PC-3 (cell line): ENCODE data around the gene HNRNPUL2. TPM values are rescaled to one million over a fixed set of nuclear protein-coding genes. Genes with fewer than 3 reads are reported as not detected.

Experiments used
- ATAC-seq: fragments of 200-7000 bp; cut with Tn5 transposase; 2 replicates; pipeline ENCODE4 v1.9.1; 2020; ENCODE audit warnings: mild to moderate bottlenecking, moderate library complexity
- BruUV-seq: library from RNA; stranded (reverse); fragments of 400-500 nt; replicated peaks from 2 replicates; lab custom pipeline; 2021; lab: Mats Ljungman, UMichigan
- CTCF ChIA-PET: fragments of 300-600 bp; sonication (Branson Sonifier 250); formaldehyde crosslinking; loops from one replicate; lab custom pipeline; 2022; ENCODE audit warnings: antibody characterized with exemption; lab: Charles Lee
- POLR2A ChIA-PET: fragments of 300-600 bp; sonication (Branson Sonifier 250); formaldehyde crosslinking; loops from one replicate; lab custom pipeline; 2022; ENCODE audit warnings: antibody characterized with exemption; ENCODE audit not compliant: unreplicated experiment; lab: Charles Lee
- DNase-seq: peaks from one replicate; pipeline ENCODE4 v3.0.0-alpha.2; 2015
- H2AFZ ChIP-seq: fragments of 300-600 bp; sonication (generic); 2 replicates; pipeline ENCODE4 v1.6.0; 2016; ENCODE audit warnings: antibody characterized with exemption, low read length
- H3F3A ChIP-seq: fragments of 300-600 bp; sonication (generic); one replicate; pipeline ENCODE4 v1.6.0; 2017; ENCODE audit warnings: antibody characterized with exemption, low read length, control low read depth, mild to moderate bottlenecking; ENCODE audit not compliant: unreplicated experiment
- H3K27ac ChIP-seq: fragments of 300-600 bp; sonication (generic); 2 replicates; pipeline ENCODE4 v1.5.1; 2016; ENCODE audit warnings: mild to moderate bottlenecking, low read length
- H3K27me3 ChIP-seq: fragments of 300-600 bp; sonication (generic); 2 replicates; pipeline ENCODE4 v1.6.1; 2016; ENCODE audit warnings: low read length, mixed read lengths
- H3K36me3 ChIP-seq: fragments of 300-600 bp; sonication (generic); 2 replicates; pipeline ENCODE4 v1.6.1; 2016; ENCODE audit warnings: low read depth, mixed run types, low read length, mixed read lengths
- H3K4me1 ChIP-seq: fragments of 300-600 bp; sonication (generic); 2 replicates; pipeline ENCODE4 v1.5.1; 2016; ENCODE audit warnings: low read length; ENCODE audit not compliant: insufficient read depth
- H3K4me2 ChIP-seq: fragments of 300-600 bp; sonication (generic); 2 replicates; pipeline ENCODE4 v1.6.0; 2016; ENCODE audit warnings: low read length
- H3K4me3 ChIP-seq: fragments of 300-600 bp; sonication (generic); 2 replicates; pipeline ENCODE4 v1.5.1; 2016; ENCODE audit warnings: mild to moderate bottlenecking, low read length, mixed read lengths
- H3K79me2 ChIP-seq: fragments of 300-600 bp; sonication (generic); 2 replicates; pipeline ENCODE4 v1.6.1; 2017; ENCODE audit warnings: low read length, mixed read lengths
- H3K9ac ChIP-seq: fragments of 300-600 bp; sonication (generic); 2 replicates; pipeline ENCODE4 v1.6.0; 2016; ENCODE audit warnings: mild to moderate bottlenecking, low read length
- H3K9me2 ChIP-seq: fragments of 300-600 bp; sonication (generic); replicated peaks from 2 replicates; pipeline ENCODE4 v1.6.1; 2016; ENCODE audit warnings: mixed run types, low read length, mixed read lengths
- H3K9me3 ChIP-seq: fragments of 300-600 bp; sonication (generic); 2 replicates; pipeline ENCODE4 v1.6.1; 2016; ENCODE audit warnings: low read length, mixed read lengths
- H4K20me1 ChIP-seq: fragments of 300-600 bp; sonication (generic); 2 replicates; pipeline ENCODE4 v1.6.1; 2016; ENCODE audit warnings: low read length, mixed read lengths
- EZH2 ChIP-seq: fragments of 300-600 bp; sonication (generic); IDR thresholded peaks from one replicate; pipeline ENCODE4 v1.6.1; 2017; ENCODE audit warnings: antibody characterized with exemption, mild to moderate bottlenecking, low read length; ENCODE audit not compliant: unreplicated experiment
- EZH2phosphoT487 ChIP-seq: fragments of 300-600 bp; sonication (generic); IDR thresholded peaks from 2 replicates; pipeline ENCODE4 v1.6.1; 2018; ENCODE audit warnings: mild to moderate bottlenecking, antibody characterized with exemption, low read length, borderline replicate concordance
- intact Hi-C: fragments of 100-400 bp; cut with micrococcal nuclease; formaldehyde crosslinking; loops from 2 replicates; pipeline ENCODE4 v1.9.0; 2023
- total RNA-seq: library from RNA; depleted of rRNA; stranded (reverse); fragments of >200 nt; gene quantifications from 2 replicates; pipeline ENCODE4 v1.2.3, GENCODE V29; 2014
- TF ChIP-seq, protein P1 (sequence below): fragments of 300-600 bp; sonication (generic); conservative IDR thresholded peaks from 2 replicates; pipeline ENCODE4 v1.5.1; 2017; ENCODE audit warnings: antibody characterized with exemption, low read depth, mild to moderate bottlenecking, low read length

Gene HNRNPUL2
- total RNA-seq, 1 experiment from 2014 or later, result 15.5 TPM

GRCh38 chr11:62715150-62716130 lies 11.8 kb downstream of the HNRNPUL2 start:
- peaks cover 34% of the 10 kb centered on the region for H3K79me2 ChIP-seq
- H3K9ac ChIP-seq, result no peak overlapping the region
- no peaks in the 10 kb centered on the region for H4K20me1 ChIP-seq
- DNase-seq (no peak), ATAC-seq (no peak)
- no peak overlapping the region for H2AFZ ChIP-seq
- BruUV-seq, result no TSS peak
- H3K27ac ChIP-seq, result no peak overlapping the region
- H3K27me3 ChIP-seq, result no peaks in the 10 kb centered on the region
- H3K4me3 ChIP-seq, result no peak overlapping the region
- CTCF ChIA-PET, result no interaction called here
- POLR2A ChIA-PET, result no interaction called here
- no peaks in the 10 kb centered on the region for H3K9me3 ChIP-seq
- H3K4me1 ChIP-seq, result no peaks in the 10 kb centered on the region
- no peak overlapping the region for H3K4me2 ChIP-seq
- TF ChIP-seq EZH2phosphoT487, result no peak
- no peak for TF ChIP-seq EZH2
- TF ChIP-seq, protein P1, sequence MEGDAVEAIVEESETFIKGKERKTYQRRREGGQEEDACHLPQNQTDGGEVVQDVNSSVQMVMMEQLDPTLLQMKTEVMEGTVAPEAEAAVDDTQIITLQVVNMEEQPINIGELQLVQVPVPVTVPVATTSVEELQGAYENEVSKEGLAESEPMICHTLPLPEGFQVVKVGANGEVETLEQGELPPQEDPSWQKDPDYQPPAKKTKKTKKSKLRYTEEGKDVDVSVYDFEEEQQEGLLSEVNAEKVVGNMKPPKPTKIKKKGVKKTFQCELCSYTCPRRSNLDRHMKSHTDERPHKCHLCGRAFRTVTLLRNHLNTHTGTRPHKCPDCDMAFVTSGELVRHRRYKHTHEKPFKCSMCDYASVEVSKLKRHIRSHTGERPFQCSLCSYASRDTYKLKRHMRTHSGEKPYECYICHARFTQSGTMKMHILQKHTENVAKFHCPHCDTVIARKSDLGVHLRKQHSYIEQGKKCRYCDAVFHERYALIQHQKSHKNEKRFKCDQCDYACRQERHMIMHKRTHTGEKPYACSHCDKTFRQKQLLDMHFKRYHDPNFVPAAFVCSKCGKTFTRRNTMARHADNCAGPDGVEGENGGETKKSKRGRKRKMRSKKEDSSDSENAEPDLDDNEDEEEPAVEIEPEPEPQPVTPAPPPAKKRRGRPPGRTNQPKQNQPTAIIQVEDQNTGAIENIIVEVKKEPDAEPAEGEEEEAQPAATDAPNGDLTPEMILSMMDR, result no peak
- H3F3A ChIP-seq, result no peaks in the 10 kb centered on the region
- intact Hi-C loops, result no loop called here
- H3K36me3 ChIP-seq, result peaks cover 84% of the 10 kb centered on the region
- H3K9me2 ChIP-seq, result no peaks in the 10 kb centered on the region

DNA sequence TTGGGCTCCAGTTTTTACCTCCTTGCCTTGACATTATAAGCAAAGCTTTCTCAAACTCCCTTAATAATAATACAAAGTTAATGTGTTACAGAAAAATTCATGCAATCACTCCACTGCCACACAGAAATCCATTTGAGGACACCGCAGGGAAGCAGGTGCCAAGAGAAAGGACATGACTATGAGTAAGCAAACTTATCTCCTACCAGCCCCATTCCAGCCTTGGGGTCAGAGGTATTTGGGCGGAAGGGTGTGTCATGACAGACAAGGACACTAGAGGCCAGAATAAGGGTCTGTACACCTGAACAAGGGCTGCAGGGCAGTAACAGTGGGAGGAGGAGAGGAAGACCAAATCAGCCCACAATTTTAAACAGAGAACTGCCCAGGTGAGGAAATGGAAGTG lies 13.9 kb downstream of the HNRNPUL2 start:
- H3K4me3 ChIP-seq, result no peak overlapping the region
- no peaks in the 10 kb centered on the region for H3F3A ChIP-seq
- TF ChIP-seq EZH2phosphoT487 (no peak), EZH2 (no peak)
- TF ChIP-seq, protein P1, result no peak
- DNase-seq (no peak), ATAC-seq (no peak)
- H3K9ac ChIP-seq, result no peak overlapping the region
- no peak overlapping the region for H2AFZ ChIP-seq
- H3K4me1 ChIP-seq, result no peaks in the 10 kb centered on the region
- ChIA-PET CTCF (no interaction called here), POLR2A (no interaction called here)
- peaks cover 22% of the 10 kb centered on the region for H3K79me2 ChIP-seq
- no peaks in the 10 kb centered on the region for H4K20me1 ChIP-seq
- no peaks in the 10 kb centered on the region for H3K9me3 ChIP-seq
- intact Hi-C loops, result no loop called here
- H3K27me3 ChIP-seq, result no peaks in the 10 kb centered on the region
- no peak overlapping the region for H3K27ac ChIP-seq
- no TSS peak for BruUV-seq
- no peaks in the 10 kb centered on the region for H3K9me2 ChIP-seq
- H3K4me2 ChIP-seq, result no peak overlapping the region
- H3K36me3 ChIP-seq, result peaks cover 81% of the 10 kb centered on the region

DNA sequence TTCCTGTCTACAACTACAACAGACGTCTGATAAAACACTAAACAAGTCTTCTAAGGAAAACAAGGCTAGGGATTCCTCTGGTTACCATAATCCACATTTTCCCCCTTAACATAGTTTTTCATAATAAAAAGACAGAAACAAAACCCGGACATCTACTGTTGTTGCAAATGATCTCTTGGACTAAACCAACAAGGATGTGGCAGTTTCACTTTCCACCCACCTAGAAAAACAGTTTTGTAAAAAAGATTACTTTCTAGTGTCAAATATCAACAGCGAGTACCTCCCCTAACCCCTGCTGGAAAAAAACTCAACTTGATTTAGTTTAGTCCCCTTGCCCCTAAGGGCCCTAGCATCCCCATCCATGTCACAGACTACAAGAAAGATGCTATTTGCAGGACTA lies 14.4 kb downstream of the HNRNPUL2 start:
- no TSS peak for BruUV-seq
- no peaks in the 10 kb centered on the region for H3K4me1 ChIP-seq
- no peak overlapping the region for H3K4me2 ChIP-seq
- no peak overlapping the region for H3K9ac ChIP-seq
- H3K9me3 ChIP-seq, result no peaks in the 10 kb centered on the region
- H3K27me3 ChIP-seq, result no peaks in the 10 kb centered on the region
- H3K36me3 ChIP-seq, result peaks cover 77% of the 10 kb centered on the region
- H4K20me1 ChIP-seq, result no peaks in the 10 kb centered on the region
- peaks cover 21% of the 10 kb centered on the region for H3K79me2 ChIP-seq
- ChIA-PET CTCF (no interaction called here), POLR2A (no interaction called here)
- DNase-seq (no peak), ATAC-seq (no peak)
- H3F3A ChIP-seq, result no peaks in the 10 kb centered on the region
- no peak overlapping the region for H2AFZ ChIP-seq
- no peaks in the 10 kb centered on the region for H3K9me2 ChIP-seq
- no peak overlapping the region for H3K27ac ChIP-seq
- no peak overlapping the region for H3K4me3 ChIP-seq
- intact Hi-C loops, result no loop called here
- TF ChIP-seq, protein P1, result no peak
- TF ChIP-seq EZH2phosphoT487, result no peak
- no peak for TF ChIP-seq EZH2
